Stimulated activated naive CD8-positive, alpha-beta T cell treated with anti-CD3 and anti-CD28 coated beads, Interleukin-15, Interleukin-2, amounts not matched to agents 100 U/mL and 50 U/mL, for 24 hours (primary cell): ENCODE results near the gene TACC2.
"Not testable (repeated sequence)": the region's sequence is repeated elsewhere in the genome, so short reads cannot be mapped to it uniquely, and the experiment has no call there.

Experiments used
- ATAC-seq: fragments of 150-1000 bp; cut with Tn5 transposase; one replicate; pipeline ENCODE4 v1.10.0; 2021
- DNase-seq: peaks from one replicate; pipeline ENCODE4 v3.0.0; 2021

The TACC2 gene

DNA sequence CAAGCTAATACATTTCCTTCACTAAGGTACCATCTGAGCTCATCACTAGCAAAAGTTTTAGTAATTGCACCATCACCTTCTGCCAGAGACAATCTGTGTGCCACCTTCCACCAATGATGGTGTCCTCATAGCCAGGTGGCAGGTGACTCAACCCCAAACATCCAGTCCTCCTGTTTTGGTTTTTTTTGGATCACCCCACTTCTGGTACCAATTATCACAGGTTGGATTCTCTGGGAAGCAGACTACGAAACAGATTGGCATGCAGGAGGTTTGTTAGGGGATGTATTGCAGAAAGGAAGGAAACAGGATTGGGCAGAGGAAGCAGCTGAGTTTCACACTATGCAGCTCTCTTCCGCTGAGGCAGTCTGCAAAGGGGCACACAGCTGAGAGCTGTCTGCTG is 4.5 kb upstream of the TACC2 start:
- ATAC-seq: no peak
- no peak for DNase-seq

- ATAC-seq (no peak), DNase-seq (no peak)
Observed at GRCh38 chr10:121990015-121990677, 1.2 kb downstream of the TACC2 start.

GRCh38 chr10:121991727-121992126 is 2.8 kb downstream of the TACC2 start:
- DNase-seq: not testable (repeated sequence)

GRCh38 chr10:121994429-121994941 is 5.5 kb downstream of the TACC2 start:
- no peak for DNase-seq
- ATAC-seq: no peak

More at GRCh38 chr10:121991727-121992126, 2.8 kb downstream of the TACC2 start:
- not testable (repeated sequence) for ATAC-seq

GRCh38 chr10:121998462-121998861 is 9.5 kb downstream of the TACC2 start:
- DNase-seq (no peak), ATAC-seq (no peak)

DNA sequence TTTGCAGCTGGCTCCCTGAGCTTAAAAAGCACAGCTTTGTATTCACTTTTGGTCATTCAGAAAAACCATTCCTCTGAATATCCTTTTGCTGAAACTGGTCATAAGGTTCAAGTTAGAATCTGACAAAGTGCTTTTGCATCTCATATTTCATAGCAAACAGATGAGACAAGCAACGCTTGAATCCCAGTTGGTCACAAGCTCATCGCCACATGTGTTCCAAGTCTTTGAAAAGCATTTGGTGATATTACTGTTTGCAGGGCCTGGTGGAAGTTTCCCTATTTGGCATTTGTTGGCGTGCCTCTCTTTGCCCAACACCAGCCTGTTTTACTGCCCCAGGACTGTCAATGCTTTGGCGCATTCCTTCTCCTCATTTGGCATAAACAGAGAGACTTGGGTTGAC is 10.3 kb downstream of the TACC2 start:
- ATAC-seq: no peak
- no peak for DNase-seq

DNA sequence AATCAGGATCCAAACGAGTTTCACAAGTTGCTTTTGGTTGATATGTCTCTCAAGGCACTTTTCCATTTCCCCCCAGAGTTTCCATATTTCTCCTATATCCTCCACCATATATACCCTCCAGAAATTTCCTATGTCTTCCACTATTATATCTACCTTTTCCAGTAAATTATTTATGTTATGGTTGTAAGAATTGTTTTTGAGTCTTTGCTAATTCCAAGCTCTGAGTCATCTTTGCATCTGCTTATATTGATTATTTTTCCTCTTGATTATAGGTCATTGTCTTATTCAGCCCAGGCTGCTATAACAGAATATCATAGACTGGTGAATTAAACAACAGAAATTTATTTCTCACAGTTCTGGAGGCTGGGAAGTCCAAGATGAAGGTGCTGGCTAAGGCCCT is 12.7 kb downstream of the TACC2 start:
- no peak for ATAC-seq
- DNase-seq: no peak

GRCh38 chr10:122007415-122007814 is 18.5 kb downstream of the TACC2 start:
- DNase-seq: no peak
- no peak for ATAC-seq

GRCh38 chr10:122010405-122011050 is 21.6 kb downstream of the TACC2 start:
- DNase-seq: no peak
- ATAC-seq: no peak

GRCh38 chr10:122012731-122013130 is 23.8 kb downstream of the TACC2 start:
- DNase-seq: no peak

GRCh38 chr10:122013311-122013780 is 24.4 kb downstream of the TACC2 start:
- ATAC-seq: no peak

More at GRCh38 chr10:122012731-122013130, 23.8 kb downstream of the TACC2 start:
- ATAC-seq: no peak

GRCh38 chr10:122014652-122015248 is 25.8 kb downstream of the TACC2 start:
- no peak for DNase-seq

More at GRCh38 chr10:122013311-122013780, 24.4 kb downstream of the TACC2 start:
- DNase-seq: no peak

DNA sequence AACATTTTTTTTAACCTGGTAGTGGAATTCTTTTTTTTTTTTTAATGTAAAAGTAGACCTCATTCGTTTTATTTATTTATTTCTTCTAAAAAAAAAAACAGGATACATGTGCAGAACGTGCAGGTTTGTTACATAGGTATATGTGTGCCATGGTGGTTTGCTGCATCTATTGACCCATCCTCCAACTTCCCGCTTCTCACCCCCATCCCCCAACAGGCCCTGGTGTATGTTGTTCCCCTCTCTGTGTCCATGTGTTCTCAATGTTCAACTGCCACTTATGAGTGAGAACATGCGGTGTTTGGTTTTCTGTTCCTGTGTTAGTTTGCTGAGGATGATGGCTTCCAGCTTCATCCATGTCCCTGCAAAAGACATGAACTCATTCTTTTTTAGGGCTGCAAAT is 29.0 kb downstream of the TACC2 start:
- not testable (repeated sequence) for DNase-seq, ATAC-seq

More at GRCh38 chr10:122014652-122015248, 25.8 kb downstream of the TACC2 start:
- ATAC-seq: no peak

DNA sequence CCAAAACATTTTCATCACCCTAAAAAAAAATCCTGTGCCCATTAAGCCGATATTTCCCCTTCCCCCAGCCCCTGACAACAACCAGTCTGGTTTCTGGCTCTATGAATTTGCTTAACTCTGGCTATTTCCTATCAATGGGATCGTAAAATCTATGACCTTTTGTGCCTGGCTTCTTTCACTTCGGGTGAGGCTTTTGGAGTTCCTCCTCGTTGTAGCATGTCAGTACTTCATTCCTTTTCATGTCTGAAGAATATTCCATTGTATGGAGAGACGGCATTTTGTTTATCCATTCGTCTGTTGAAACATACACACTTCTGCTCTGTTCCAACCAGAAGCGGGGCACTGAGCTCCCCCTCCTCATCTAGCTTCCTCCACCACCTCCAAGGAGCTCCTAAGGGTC is 29.5 kb downstream of the TACC2 start:
- ATAC-seq (no peak), DNase-seq (no peak)

GRCh38 chr10:122018951-122019413 is 30.0 kb downstream of the TACC2 start:
- DNase-seq: no peak
- ATAC-seq: no peak

- ATAC-seq: no peak
- no peak for DNase-seq
Observed at GRCh38 chr10:122019414-122019975, 30.5 kb downstream of the TACC2 start.

DNA sequence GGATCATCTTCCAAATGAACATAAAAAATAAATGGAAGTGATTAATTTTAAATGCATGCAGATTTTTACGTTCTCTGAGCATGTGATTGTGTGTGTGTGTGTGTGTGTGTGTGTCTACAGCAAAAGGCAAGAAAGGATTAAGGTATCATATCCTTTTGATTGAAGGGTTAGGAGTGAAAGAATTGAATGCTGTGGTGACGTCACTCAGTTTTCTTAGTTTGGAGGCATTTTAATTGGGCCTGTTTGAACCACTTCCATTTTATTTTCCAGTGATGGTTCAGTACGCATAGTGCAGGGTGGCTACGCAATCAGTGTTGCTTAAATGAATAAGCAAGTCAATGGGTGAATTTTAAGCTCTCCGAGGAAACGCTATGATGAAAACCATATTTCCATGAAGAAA is 31.3 kb downstream of the TACC2 start:
- DNase-seq: no peak
- no peak for ATAC-seq

- DNase-seq (no peak), ATAC-seq (no peak)
Observed at GRCh38 chr10:122021379-122021778, 32.4 kb downstream of the TACC2 start.

GRCh38 chr10:122021828-122022227 is 32.9 kb downstream of the TACC2 start:
- DNase-seq: no peak
- no peak for ATAC-seq

DNA sequence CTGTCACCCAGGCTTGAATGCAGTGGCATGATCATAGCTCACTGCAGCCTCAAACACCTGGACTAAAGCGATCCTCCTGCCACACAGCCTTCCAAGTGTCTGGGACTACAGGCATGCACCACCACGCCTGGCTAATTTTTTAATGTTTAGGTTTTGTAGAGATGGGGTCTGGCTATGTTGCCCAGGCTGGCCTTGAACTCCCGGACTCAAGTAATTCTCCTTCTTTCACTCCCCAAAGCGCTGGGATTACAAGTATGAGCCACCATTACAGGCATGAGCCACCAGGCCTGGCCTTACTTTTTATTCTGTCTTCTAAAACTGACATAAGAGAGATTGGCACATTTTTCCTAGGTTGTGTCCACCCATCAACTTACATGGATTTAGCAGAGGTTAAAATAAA is 33.3 kb downstream of the TACC2 start:
- DNase-seq: no peak
- ATAC-seq: no peak

DNA sequence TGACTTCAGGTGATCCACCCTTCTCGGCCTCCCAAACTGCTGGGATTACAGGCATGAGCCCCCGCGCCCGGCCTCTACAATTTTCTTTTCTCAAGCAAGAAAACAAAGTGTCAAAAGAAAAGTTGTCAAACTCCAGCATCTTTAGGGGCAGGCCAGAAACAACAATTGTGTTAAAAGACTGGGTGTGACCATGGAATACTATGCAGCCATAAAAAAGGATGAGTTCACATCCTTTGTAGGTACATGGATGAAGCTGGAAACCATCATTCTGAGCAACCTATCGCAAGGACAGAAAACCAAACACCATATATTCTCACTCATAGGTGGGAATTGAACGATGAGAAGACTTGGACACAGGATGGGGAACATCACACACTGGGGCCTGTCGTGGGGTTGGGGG is 34.3 kb downstream of the TACC2 start:
- not testable (repeated sequence) for ATAC-seq, DNase-seq

GRCh38 chr10:122029499-122030199 is 40.7 kb downstream of the TACC2 start:
- ATAC-seq (no peak), DNase-seq (no peak)
